H1 (cell line): ENCODE measurements around the gene SEC31A. TPM values are rescaled to one million over a fixed set of nuclear protein-coding genes. Genes with fewer than 3 reads are reported as not detected.

Experiments used
- KDM4A ChIP-seq: IDR thresholded peaks from one replicate; pipeline ENCODE4 v1.7.1; 2012; ENCODE audit warnings: low read depth, mild to moderate bottlenecking, moderate library complexity, low read length, inconsistent platforms; ENCODE audit not compliant: severe bottlenecking
- SAP30 ChIP-seq: fragments of 300-600 bp; sonication (generic); IDR thresholded peaks from 2 replicates; pipeline ENCODE4 v1.7.1; 2012; ENCODE audit warnings: low read length, moderate library complexity, mild to moderate bottlenecking, inconsistent platforms; ENCODE audit not compliant: insufficient read depth, insufficient replicate concordance
- polyA plus RNA-seq, 7 experiments: library from polyadenylated mRNA; depleted of rRNA in 3 of 7; stranded (reverse) in 5 of 7; unstranded in 2 of 7; fragments of >200 nt in 5 of 7; fragments of 200-250 nt in 2 of 7; gene quantifications; 1 replicate in 5 of 7; 2 replicates in 1 of 7; 4 replicates in 1 of 7; pipeline versions ENCODE4 v1.2.1 to v1.2.3, GENCODE V29; 2011 to 2013; ENCODE audit warnings: missing spikeins in 2 of 7, mixed read lengths in 2 of 7
- total RNA-seq: library from RNA; stranded (reverse); fragmentation: NEBNext Ultra II Directional; extraction: Animal tissue kit (Norgen Biotek cat#: 25700); gene quantifications from 2 replicates; pipeline ENCODE4 v1.2.1, GENCODE V29; 2021
- TF ChIP-seq, protein P1 (sequence below): IDR thresholded peaks from 2 replicates; pipeline ENCODE4 v1.6.1; 2011; ENCODE audit warnings: low read depth, mild to moderate bottlenecking, low read length; ENCODE audit not compliant: insufficient read depth

Gene SEC31A
- total and polyA plus RNA-seq, 2 of the 8 experiments (the other 6 are each of a cell fraction or from before 2014, with no cell fraction given) = 112 to 125 TPM

DNA sequence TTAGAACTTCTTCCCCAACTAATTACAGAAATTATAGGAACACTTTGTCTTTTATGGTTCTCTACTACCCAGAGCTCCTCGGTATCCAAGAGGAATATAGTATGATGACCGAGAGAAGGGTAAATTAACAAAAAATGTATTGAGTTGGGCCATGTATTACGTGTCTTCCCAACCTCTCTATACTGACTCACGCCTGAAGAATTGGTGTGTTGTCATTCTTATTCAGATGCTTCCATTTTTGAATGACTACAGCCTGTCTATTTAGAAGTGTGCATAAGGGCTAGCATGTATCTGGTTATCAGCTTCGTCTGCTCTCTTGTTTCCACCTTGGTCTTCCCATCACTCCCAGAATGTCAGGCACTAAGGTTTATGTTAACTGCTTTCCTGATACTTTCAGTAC is 67.9 kb downstream of the SEC31A start (continued):
- TF ChIP-seq, protein P1, sequence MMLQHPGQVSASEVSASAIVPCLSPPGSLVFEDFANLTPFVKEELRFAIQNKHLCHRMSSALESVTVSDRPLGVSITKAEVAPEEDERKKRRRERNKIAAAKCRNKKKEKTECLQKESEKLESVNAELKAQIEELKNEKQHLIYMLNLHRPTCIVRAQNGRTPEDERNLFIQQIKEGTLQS = no peak
- no peak for TF ChIP-seq KDM4A
- no peak for TF ChIP-seq SAP30
